Activated CD4-positive, alpha-beta T cell treated with anti-CD3 and anti-CD28 coated beads for 36 hours (primary cell): ENCODE data around the gene PER2. TPM values are rescaled to one million over a fixed set of nuclear protein-coding genes. Genes with fewer than 3 reads are reported as not detected.
"Not testable (repeated sequence)": the region's sequence is repeated elsewhere in the genome, so short reads cannot be mapped to it uniquely, and the experiment has no call there.

Source experiments
- ATAC-seq: fragments of 200-7000 bp; cut with Tn5 transposase; one replicate; pipeline ENCODE4 v1.10.0; 2021; ENCODE audit warnings: mild to moderate bottlenecking, moderate library complexity
- CTCF ChIA-PET: fragments of 350-600 bp; sonication (Branson Sonifier 250); formaldehyde crosslinking; loops from one replicate; lab custom pipeline; 2021; ENCODE audit warnings: antibody characterized with exemption; lab: Charles Lee
- POLR2A ChIA-PET: fragments of 350-600 bp; sonication (Branson Sonifier 250); formaldehyde crosslinking; loops from one replicate; lab custom pipeline; 2021; ENCODE audit warnings: antibody characterized with exemption, inconsistent platforms; lab: Charles Lee
- DNase-seq: peaks from one replicate; pipeline ENCODE4 v3.0.0-alpha.2; 2020
- H3K27ac Mint-ChIP-seq: one replicate; pipeline ENCODE4 v1.8.0; 2021; ENCODE audit warnings: mixed read lengths
- H3K27me3 Mint-ChIP-seq: one replicate; pipeline ENCODE4 v1.8.0; 2021; ENCODE audit warnings: mixed read lengths
- H3K36me3 Mint-ChIP-seq: one replicate; pipeline ENCODE4 v1.8.0; 2021; ENCODE audit warnings: low read depth, mixed read lengths
- H3K4me1 Mint-ChIP-seq: one replicate; pipeline ENCODE4 v1.8.0; 2021; ENCODE audit warnings: mixed read lengths
- H3K4me3 Mint-ChIP-seq: one replicate; pipeline ENCODE4 v1.8.0; 2021; ENCODE audit warnings: mild to moderate bottlenecking, moderate library complexity, mixed read lengths
- H3K9me3 Mint-ChIP-seq: one replicate; pipeline ENCODE4 v1.8.0; 2021; ENCODE audit warnings: low read depth, mixed read lengths
- intact Hi-C, 2 experiments: fragments of 100-400 bp; cut with DNase I in 1 of 2; cut with micrococcal nuclease in 1 of 2; formaldehyde crosslinking; loops; one replicate each; pipeline versions ENCODE4 v1.14.2 to v1.15.1; 2022 to 2024; cut with DNase I, micrococcal nuclease
- total RNA-seq, 2 experiments: library from RNA; stranded (reverse); gene quantifications; one replicate each; pipeline ENCODE4 v1.2.3, GENCODE V29; 2021

Gene PER2
- 10 to 100 TPM; 12.2 to 13.5 TPM for total RNA-seq

- no peaks in the 10 kb centered on the region for H3K36me3 Mint-ChIP-seq
- H3K4me3 Mint-ChIP-seq: peak within 1 kb of the TSS; percentile 74
- POLR2A ChIA-PET: interaction anchor here (0.6 to 1.1 kb wide), 4 partner anchors 13 to 600 kb away, joined by 3 to 7 read pairs (median 4); no protein-coding TSS in a partner anchor
- peak; percentile 28 for ATAC-seq
- peak; percentile 64 for DNase-seq
- H3K27me3 Mint-ChIP-seq: no peaks in the 10 kb centered on the region
- H3K9me3 Mint-ChIP-seq: no peaks in the 10 kb centered on the region
- intact Hi-C loops: loop anchor here (1.0 to 10.0 kb wide), 13 partner anchors 32 to 847 kb away; partner anchors contain the start of genes ASB1 (in 2 of the 2), TRAF3IP1 (in 2 of the 2), HES6 (in 1 of the 2) and ILKAP (in 1 of the 2)
- H3K4me1 Mint-ChIP-seq: peaks cover 37% of the 10 kb centered on the region
- CTCF ChIA-PET: interaction anchor here (0.6 to 2.0 kb wide), 5 partner anchors 13 to 232 kb away, joined by 3 to 8 read pairs (median 3); no protein-coding TSS in a partner anchor
- peak within 1 kb of the TSS; percentile 82 for H3K27ac Mint-ChIP-seq
Observed at GRCh38 chr2:238287737-238288649, at the start of gene PER2. PER2 (minus strand) TSS chr2:238288610; CDS start chr2:238277936, 10,674 bp downstream.

- Mint-ChIP-seq H3K36me3 (peaks cover 1% of the 10 kb centered on the region), H3K4me3 (no peak overlapping the region), H3K27ac (no peak overlapping the region), H3K9me3 (no peaks in the 10 kb centered on the region), H3K27me3 (no peaks in the 10 kb centered on the region), H3K4me1 (peaks cover 2% of the 10 kb centered on the region)
- intact Hi-C loops: no loop called here
- ChIA-PET POLR2A (no interaction called here), CTCF (no interaction called here)
- DNase-seq (no peak), ATAC-seq (no peak)
Observed at GRCh38 chr2:238337846-238338245, 49.4 kb upstream of the PER2 start.

DNA sequence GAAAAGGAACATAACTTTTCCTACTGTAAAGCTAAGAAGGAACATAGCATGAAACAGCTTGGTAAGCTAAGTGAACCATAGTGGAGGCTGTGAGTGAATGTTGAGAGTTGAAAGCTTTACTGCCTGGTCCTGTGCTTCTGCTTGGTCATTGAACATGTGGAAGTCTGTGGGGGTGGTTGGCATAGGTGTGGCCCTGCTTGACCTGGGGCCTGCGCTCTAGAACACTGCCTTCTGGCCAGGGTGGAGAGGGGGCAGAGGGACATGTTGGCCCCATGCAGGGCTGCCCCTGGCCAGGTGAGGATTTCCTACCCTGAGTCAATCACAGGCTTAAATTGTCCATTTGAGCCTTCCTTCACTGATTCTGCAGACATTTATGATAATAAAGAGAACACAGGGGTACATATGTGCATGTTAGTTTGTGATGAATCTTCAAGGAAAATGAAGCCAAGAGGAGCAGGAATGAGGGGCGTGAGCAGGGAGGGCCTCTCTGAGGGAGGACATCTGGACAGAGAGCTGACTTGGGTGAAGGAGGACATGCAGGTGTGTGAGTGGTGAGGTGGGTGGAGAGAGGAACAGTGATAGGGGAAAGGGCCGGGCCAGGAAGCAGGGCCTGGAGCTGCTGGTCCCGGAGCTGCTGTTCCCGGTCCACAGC, 48.5 kb upstream of the PER2 start:
- ChIA-PET POLR2A (no interaction called here), CTCF (no interaction called here)
- ATAC-seq (no peak), DNase-seq (no peak)
- Mint-ChIP-seq H3K9me3 (no peaks in the 10 kb centered on the region), H3K36me3 (peaks cover 1% of the 10 kb centered on the region), H3K4me1 (peaks cover 2% of the 10 kb centered on the region), H3K4me3 (no peak overlapping the region), H3K27me3 (no peaks in the 10 kb centered on the region), H3K27ac (no peak overlapping the region)
- intact Hi-C loops: no loop called here

DNA sequence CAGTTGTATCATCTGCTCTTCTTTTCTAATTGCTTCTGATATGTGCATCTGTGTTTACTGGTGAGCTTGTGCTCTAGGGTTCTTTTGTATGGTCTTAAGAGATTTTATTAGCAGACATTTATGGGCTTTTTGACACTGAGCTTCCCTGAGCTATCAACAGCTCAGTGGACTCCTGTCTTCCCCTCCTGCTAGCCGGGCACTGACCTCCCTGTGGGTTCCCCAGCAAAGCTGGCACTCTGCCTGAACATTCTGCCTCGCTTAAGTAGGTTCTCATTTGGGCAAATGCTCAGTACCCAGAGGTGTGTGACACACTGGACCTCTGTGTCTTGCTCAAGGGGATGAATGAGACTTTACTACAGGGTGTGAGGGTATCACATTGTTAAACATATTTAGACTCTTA, 47.7 kb upstream of the PER2 start:
- Mint-ChIP-seq H3K4me1 (peaks cover 2% of the 10 kb centered on the region), H3K4me3 (no peak overlapping the region), H3K9me3 (no peaks in the 10 kb centered on the region), H3K27ac (no peak overlapping the region), H3K36me3 (peaks cover 1% of the 10 kb centered on the region), H3K27me3 (no peaks in the 10 kb centered on the region)
- ATAC-seq (no peak), DNase-seq (no peak)
- POLR2A ChIA-PET: no interaction called here
- CTCF ChIA-PET: no interaction called here
- intact Hi-C loops: no loop called here

DNA sequence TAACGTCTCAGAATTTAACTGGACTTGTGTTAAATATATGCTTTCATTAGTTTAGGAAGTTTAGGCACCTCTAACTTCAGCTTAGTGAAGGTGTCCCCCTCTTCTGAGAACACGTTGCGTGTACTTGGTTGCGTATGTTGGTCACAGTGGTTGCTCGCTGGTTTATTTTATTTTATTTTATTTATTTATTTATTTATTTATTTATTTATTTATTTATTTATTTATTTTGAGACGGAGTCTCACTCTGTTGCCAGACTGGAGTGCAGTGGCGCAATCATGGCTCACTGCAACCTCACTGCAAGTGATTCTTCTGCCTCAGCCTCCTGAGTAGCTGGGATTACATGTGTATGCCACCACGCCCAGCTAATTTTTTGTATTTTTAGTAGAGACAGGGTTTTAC, 47.2 kb upstream of the PER2 start:
- POLR2A ChIA-PET, ATAC-seq: not testable (repeated sequence)

GRCh38 chr2:238334885-238335284, 46.5 kb upstream of the PER2 start:
- ATAC-seq (no peak), DNase-seq (no peak)
- intact Hi-C loops: no loop called here
- POLR2A ChIA-PET: no interaction called here
- Mint-ChIP-seq H3K9me3 (no peaks in the 10 kb centered on the region), H3K27me3 (no peaks in the 10 kb centered on the region), H3K4me3 (no peak overlapping the region), H3K27ac (no peak overlapping the region), H3K4me1 (peaks cover 2% of the 10 kb centered on the region), H3K36me3 (peaks cover 1% of the 10 kb centered on the region)
- CTCF ChIA-PET: no interaction called here

More for the DNA sequence above, 47.2 kb upstream of the PER2 start:
- H3K4me3 Mint-ChIP-seq, CTCF ChIA-PET, H3K36me3 Mint-ChIP-seq, intact Hi-C loops, H3K9me3 Mint-ChIP-seq, H3K4me1 Mint-ChIP-seq, H3K27ac Mint-ChIP-seq, H3K27me3 Mint-ChIP-seq, DNase-seq: not testable (repeated sequence)

GRCh38 chr2:238331916-238332315, 43.5 kb upstream of the PER2 start:
- Mint-ChIP-seq H3K27ac (no peak overlapping the region), H3K4me1 (no peaks in the 10 kb centered on the region), H3K9me3 (peaks cover 2% of the 10 kb centered on the region), H3K36me3 (peaks cover 20% of the 10 kb centered on the region), H3K27me3 (no peaks in the 10 kb centered on the region), H3K4me3 (no peak overlapping the region)
- DNase-seq (no peak), ATAC-seq (no peak)
- ChIA-PET CTCF (no interaction called here), POLR2A (no interaction called here)
- intact Hi-C loops: no loop called here

DNA sequence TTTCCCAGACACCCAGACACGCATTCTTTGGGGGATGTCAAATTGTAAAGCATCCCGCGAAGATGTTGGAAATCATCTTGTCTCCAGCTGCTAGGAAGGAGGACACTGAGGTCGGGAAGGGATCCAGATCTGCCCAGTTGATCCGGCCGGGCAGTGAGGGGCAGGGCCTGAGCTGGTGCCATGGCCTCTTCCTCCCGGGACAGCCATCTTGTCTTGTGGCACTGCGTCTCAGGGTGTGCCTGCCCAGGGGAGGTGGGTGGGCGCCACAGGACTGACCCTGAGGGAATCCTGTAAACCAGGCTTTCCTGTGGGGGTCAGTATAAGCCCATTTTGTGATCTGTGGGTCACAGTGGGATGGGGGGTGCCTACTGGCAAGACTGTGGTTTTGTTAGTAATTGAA, 42.0 kb upstream of the PER2 start:
- Mint-ChIP-seq H3K36me3 (peaks cover 22% of the 10 kb centered on the region), H3K9me3 (peaks cover 2% of the 10 kb centered on the region), H3K4me3 (no peak overlapping the region), H3K4me1 (no peaks in the 10 kb centered on the region), H3K27me3 (no peaks in the 10 kb centered on the region), H3K27ac (no peak overlapping the region)
- ATAC-seq (no peak), DNase-seq (no peak)
- CTCF ChIA-PET: interaction anchor here (0.5 kb wide), 1 partner anchor 17 kb away, joined by 3 read pairs; no protein-coding TSS in a partner anchor
- POLR2A ChIA-PET: no interaction called here
- intact Hi-C loops: no loop called here

GRCh38 chr2:238327751-238328150, 39.3 kb upstream of the PER2 start:
- Mint-ChIP-seq H3K4me3 (no peak overlapping the region), H3K9me3 (peaks cover 2% of the 10 kb centered on the region), H3K36me3 (peaks cover 22% of the 10 kb centered on the region), H3K27ac (no peak overlapping the region), H3K27me3 (no peaks in the 10 kb centered on the region), H3K4me1 (peaks cover 5% of the 10 kb centered on the region)
- intact Hi-C loops: no loop called here
- ChIA-PET CTCF (interaction anchor here (0.5 kb wide), 1 partner anchor 73 kb away, joined by 3 read pairs; no protein-coding TSS in a partner anchor), POLR2A (no interaction called here)
- ATAC-seq (no peak), DNase-seq (no peak)

DNA sequence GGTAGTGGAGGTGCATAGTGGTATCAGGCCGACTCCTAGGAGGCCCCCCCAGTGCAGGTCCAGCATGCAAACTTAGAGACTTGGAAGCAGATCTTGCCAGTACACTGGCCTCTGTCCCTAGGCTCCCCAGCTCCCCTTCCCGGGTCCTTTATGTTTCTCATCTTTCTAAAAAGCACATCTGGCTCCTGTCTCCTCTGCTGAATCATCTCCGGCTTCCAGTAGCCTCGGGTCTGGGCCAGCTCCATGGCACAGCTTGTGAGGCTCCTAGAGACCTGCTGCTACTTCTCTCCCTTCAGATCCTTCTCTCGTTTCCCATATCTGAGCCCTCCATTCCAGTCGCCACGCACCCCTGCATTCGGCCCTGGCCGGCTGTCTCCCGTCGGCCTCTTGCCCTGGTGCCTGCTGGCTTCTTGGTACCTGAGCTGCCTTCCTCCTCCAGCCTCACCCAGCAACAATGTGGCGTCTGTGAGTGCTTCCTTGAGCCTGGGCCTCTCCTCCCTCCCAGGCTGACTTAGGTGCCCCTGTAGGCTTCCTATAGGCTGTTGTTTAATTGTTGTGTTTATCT, 38.5 kb upstream of the PER2 start:
- DNase-seq: no peak
- Mint-ChIP-seq H3K27ac (no peak overlapping the region), H3K4me3 (no peak overlapping the region), H3K9me3 (peaks cover 2% of the 10 kb centered on the region), H3K27me3 (no peaks in the 10 kb centered on the region), H3K4me1 (peaks cover 7% of the 10 kb centered on the region), H3K36me3 (peaks cover 22% of the 10 kb centered on the region)
- no peak for ATAC-seq
- intact Hi-C loops: no loop called here
- CTCF ChIA-PET: no interaction called here
- POLR2A ChIA-PET: no interaction called here

DNA sequence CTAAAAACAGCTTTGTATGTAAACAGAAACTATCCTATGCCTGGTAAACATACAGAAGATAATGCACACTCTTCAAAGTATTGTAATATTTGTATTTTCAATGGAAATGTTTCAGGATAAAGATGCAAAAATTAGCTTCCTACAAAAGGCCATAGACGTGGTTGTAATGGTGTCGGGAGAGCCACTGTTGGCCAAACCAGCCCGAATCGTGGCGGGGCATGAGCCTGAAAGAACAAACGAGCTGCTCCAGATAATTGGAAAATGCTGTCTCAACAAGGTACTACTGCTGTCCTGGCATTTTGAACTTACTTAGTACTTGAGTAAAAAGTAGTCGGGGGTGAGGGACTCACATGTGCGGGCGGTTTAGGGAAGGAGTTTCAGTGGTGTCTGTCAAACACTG, 37.3 kb upstream of the PER2 start:
- Mint-ChIP-seq H3K27ac (no peak overlapping the region), H3K4me3 (no peak overlapping the region), H3K27me3 (no peaks in the 10 kb centered on the region), H3K9me3 (peaks cover 2% of the 10 kb centered on the region), H3K4me1 (peaks cover 15% of the 10 kb centered on the region), H3K36me3 (peaks cover 22% of the 10 kb centered on the region)
- ChIA-PET CTCF (no interaction called here), POLR2A (no interaction called here)
- ATAC-seq (no peak), DNase-seq (no peak)
- intact Hi-C loops: no loop called here
